Keratinocyte (primary cell): ENCODE measurements around the gene PNPLA7. TPM values are rescaled to one million over a fixed set of nuclear protein-coding genes. Genes with fewer than 3 reads are reported as not detected.

Experiments used
- DNase-seq: peaks from one replicate; pipeline ENCODE4 v3.0.0-alpha.2; 2011; ENCODE audit warnings: low read depth, missing footprints, low spot score
- FAIRE-seq: peaks from 2 replicates; lab custom pipeline; 2011; peaks lifted over from hg19 to GRCh38; lab: Jason Lieb, UNC
- H2AFZ ChIP-seq: 2 replicates; pipeline ENCODE4 v1.6.0; 2012; ENCODE audit warnings: low read length, control low read depth, inconsistent platforms; ENCODE audit not compliant: control insufficient read depth
- H3K27ac ChIP-seq: 2 replicates; pipeline ENCODE4 v1.5.1; 2011; ENCODE audit warnings: low read length; ENCODE audit not compliant: control insufficient read depth, insufficient read depth
- H3K27me3 ChIP-seq: 3 replicates; pipeline ENCODE4 v1.6.0; 2011; ENCODE audit warnings: low read length; ENCODE audit not compliant: control insufficient read depth, insufficient read depth; ENCODE audit errors: extremely low read depth
- H3K36me3 ChIP-seq, 2 experiments: 2 replicates in 1 of 2; 3 replicates in 1 of 2; pipeline ENCODE4 v1.5.1; 2011; ENCODE audit warnings: low read length in 2 of 2, mild to moderate bottlenecking in 1 of 2; ENCODE audit not compliant: control insufficient read depth in 2 of 2, insufficient read depth in 2 of 2; ENCODE audit errors: extremely low read depth in 1 of 2
- H3K4me1 ChIP-seq: 3 replicates; pipeline ENCODE4 v1.5.1; 2011; ENCODE audit warnings: low read length; ENCODE audit not compliant: control insufficient read depth, insufficient read depth; ENCODE audit errors: extremely low read depth
- H3K4me2 ChIP-seq: 3 replicates; pipeline ENCODE4 v1.6.0; 2011; ENCODE audit warnings: low read depth, low read length; ENCODE audit not compliant: control insufficient read depth, insufficient read depth; ENCODE audit errors: extremely low read depth
- H3K4me3 ChIP-seq, 3 experiments: fragments of 200-600 bp in 1 of 3; sonication (generic) in 1 of 3; 2 replicates in 2 of 3; 3 replicates in 1 of 3; pipeline ENCODE4 v1.5.1; 2011 to 2016; ENCODE audit warnings: low read length in 3 of 3, mild to moderate bottlenecking in 3 of 3, control low read depth in 2 of 3, inconsistent platforms in 1 of 3, low read depth in 1 of 3, mixed read lengths in 1 of 3, mixed run types in 1 of 3, moderate library complexity in 1 of 3; ENCODE audit not compliant: control insufficient read depth in 2 of 3, insufficient read depth in 2 of 3; ENCODE audit errors: extremely low read depth in 1 of 3
- H3K79me2 ChIP-seq: 2 replicates; pipeline ENCODE4 v1.6.0; 2012; ENCODE audit warnings: low read length; ENCODE audit not compliant: control insufficient read depth, insufficient read depth
- H3K9ac ChIP-seq: 3 replicates; pipeline ENCODE4 v1.6.0; 2011; ENCODE audit warnings: low read length; ENCODE audit not compliant: control insufficient read depth, insufficient read depth; ENCODE audit errors: extremely low read depth
- H3K9me1 ChIP-seq: 3 replicates; pipeline ENCODE4 v1.6.0; 2011; ENCODE audit warnings: low read length; ENCODE audit not compliant: control insufficient read depth, insufficient read depth; ENCODE audit errors: extremely low read depth
- H3K9me3 ChIP-seq: 2 replicates; pipeline ENCODE4 v1.5.1; 2012; ENCODE audit warnings: low read depth, low read length; ENCODE audit not compliant: control insufficient read depth
- H4K20me1 ChIP-seq: 3 replicates; pipeline ENCODE4 v1.6.0; 2011; ENCODE audit warnings: low read length; ENCODE audit not compliant: control insufficient read depth, insufficient read depth; ENCODE audit errors: extremely low read depth
- CTCF ChIP-seq, 3 experiments: IDR thresholded peaks in 1 of 3; conservative IDR thresholded peaks in 1 of 3; optimal IDR thresholded peaks in 1 of 3; 2 replicates in 2 of 3; 3 replicates in 1 of 3; pipeline versions ENCODE3 to v1.5.1; 2011; ENCODE audit warnings: low read length in 3 of 3, mild to moderate bottlenecking in 3 of 3, moderate library complexity in 2 of 3, control low read depth in 1 of 3, inconsistent platforms in 1 of 3; ENCODE audit not compliant: insufficient read depth in 2 of 3; ENCODE audit errors: extremely low read depth in 1 of 3
- EZH2 ChIP-seq: IDR thresholded peaks from one replicate; pipeline ENCODE4 v1.6.1; 2012; ENCODE audit warnings: inconsistent platforms, mild to moderate bottlenecking, low read length, moderate library complexity
- dilution Hi-C: fragments of 300-500 bp; cut with MboI; formaldehyde crosslinking; loops from one replicate; pipeline ENCODE4 v1.7.0; 2020; ENCODE audit warnings: low sequenced_read_pairs; ENCODE audit not compliant: extremely low pct_ligation_motif_present
- polyA plus RNA-seq, 5 experiments: library from polyadenylated mRNA; depleted of rRNA in 3 of 5; stranded (reverse) in 3 of 5; stranded (forward) in 1 of 5; unstranded in 1 of 5; fragments of >200 nt; gene quantifications; 1 replicate in 1 of 5; 2 replicates in 3 of 5; 3 replicates in 1 of 5; pipeline versions ENCODE4 v1.2.1 to v1.2.3, GENCODE V29; 2011 to 2012; ENCODE audit warnings: missing spikeins in 2 of 5, low read depth in 1 of 5, low replicate concordance in 1 of 5

The PNPLA7 gene
- polyA plus RNA-seq, 1 donor (not counting 4 experiments of a cell fraction or from before 2014, with no cell fraction given), result 0.34 TPM

- Histone ChIP-seq H3K4me1 (no peaks in the 10 kb centered on the region), H3K27me3 (no peaks in the 10 kb centered on the region), H3K4me3 (no peak overlapping the region), H3K36me3 (no peaks in the 10 kb centered on the region), H3K9me1 (no peaks in the 10 kb centered on the region), H3K9ac (no peak overlapping the region), H3K4me2 (no peak overlapping the region), H2AFZ (no peak overlapping the region), H3K27ac (no peak overlapping the region), H4K20me1 (no peaks in the 10 kb centered on the region), H3K79me2 (no peaks in the 10 kb centered on the region), H3K9me3 (no peaks in the 10 kb centered on the region)
- FAIRE-seq, result no peak
- no peak for DNase-seq
- dilution Hi-C loops, result no loop called here
- TF ChIP-seq EZH2 (no peak), CTCF (optimal IDR thresholded peaks at IDR 0.05 in 1 of 3, IDR thresholded peaks at IDR 0.05 in 1 of 3, conservative IDR thresholded peaks at IDR 0.05 in 1 of 3; ENCODE audit: extremely low read depth in 1 of 3, insufficient read depth in 2 of 3, low read length in 3 of 3) (no peak)
Measured at GRCh38 chr9:137488906-137489305, 61.3 kb downstream of the PNPLA7 start.

DNA sequence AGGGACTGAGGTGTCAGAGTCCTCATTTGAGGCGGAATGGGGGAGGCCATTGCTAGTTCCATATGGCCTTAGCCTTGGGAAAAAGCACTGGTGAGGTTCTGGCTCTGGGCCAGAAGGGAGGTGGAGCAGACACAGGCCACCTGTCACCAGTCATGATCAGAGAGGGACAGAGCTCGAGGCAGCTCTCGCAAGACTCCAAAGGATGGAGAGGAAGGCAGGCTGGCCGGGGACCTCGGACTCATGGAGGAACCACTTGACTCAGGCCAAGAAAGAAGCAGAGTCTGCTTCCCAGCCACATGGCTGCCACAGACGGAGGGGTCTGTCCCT lies 61.9 kb downstream of the PNPLA7 start:
- Histone ChIP-seq H3K27ac (no peak overlapping the region), H3K9me1 (no peaks in the 10 kb centered on the region), H4K20me1 (no peaks in the 10 kb centered on the region), H3K36me3 (no peaks in the 10 kb centered on the region), H3K9ac (no peak overlapping the region), H3K4me1 (no peaks in the 10 kb centered on the region), H3K4me3 (no peak overlapping the region), H2AFZ (no peak overlapping the region), H3K4me2 (no peak overlapping the region), H3K9me3 (no peaks in the 10 kb centered on the region), H3K79me2 (no peaks in the 10 kb centered on the region), H3K27me3 (no peaks in the 10 kb centered on the region)
- DNase-seq, result no peak
- no peak for TF ChIP-seq CTCF (optimal IDR thresholded peaks at IDR 0.05 in 1 of 3, IDR thresholded peaks at IDR 0.05 in 1 of 3, conservative IDR thresholded peaks at IDR 0.05 in 1 of 3; ENCODE audit: extremely low read depth in 1 of 3, insufficient read depth in 2 of 3, low read length in 3 of 3)
- dilution Hi-C loops, result no loop called here
- FAIRE-seq, result no peak
